Naive thymus-derived CD8-positive, alpha-beta T cell (primary cell): Measurements from ENCODE around the gene METTL9. TPM values are rescaled to one million over a fixed set of nuclear protein-coding genes. Genes with fewer than 3 reads are reported as not detected.
"Not testable (repeated sequence)": the region's sequence is repeated elsewhere in the genome, so short reads cannot be mapped to it uniquely, and the experiment has no call there.

Source experiments
- ATAC-seq, 2 donors: fragments of 150-1000 bp; cut with Tn5 transposase in 1 of 2; sonication (Bioruptor Pico), chemical (Tn5 transposase) in 1 of 2; 1 replicate in 1 of 2; 2 replicates in 1 of 2; pipeline ENCODE4 v1.10.0; 2021; ENCODE audit warnings: mild to moderate bottlenecking in 2 of 2, moderate library complexity in 2 of 2
- POLR2A ChIA-PET: fragments of 350-600 bp; sonication (Branson Sonifier 250); formaldehyde crosslinking; loops from one replicate; lab custom pipeline; 2021; ENCODE audit warnings: antibody characterized with exemption; lab: Charles Lee
- DNase-seq, 10 donors: peaks; one replicate each; pipeline versions ENCODE4 v3.0.0 to v3.0.0-alpha.2; 2020 to 2022
- H3K27ac Mint-ChIP-seq, 10 donors: one replicate each; pipeline ENCODE4 v1.8.0; 2020 to 2022; ENCODE audit warnings: mild to moderate bottlenecking in 10 of 10, mixed read lengths in 10 of 10, moderate library complexity in 4 of 10, inconsistent platforms in 1 of 10
- H3K27me3 Mint-ChIP-seq, 5 donors: one replicate each; pipeline ENCODE4 v1.8.0; 2021 to 2022; ENCODE audit warnings: mixed read lengths in 5 of 5
- H3K36me3 Mint-ChIP-seq, 3 donors: one replicate each; pipeline ENCODE4 v1.8.0; 2020 to 2022; ENCODE audit warnings: mixed read lengths in 3 of 3, mild to moderate bottlenecking in 2 of 3, inconsistent platforms in 1 of 3
- H3K4me1 Mint-ChIP-seq, 4 donors: one replicate each; pipeline ENCODE4 v1.8.0; 2021 to 2022; ENCODE audit warnings: mixed read lengths in 4 of 4
- H3K4me3 Mint-ChIP-seq, 10 donors: one replicate each; pipeline ENCODE4 v1.8.0; 2020 to 2022; ENCODE audit warnings: mild to moderate bottlenecking in 10 of 10, mixed read lengths in 10 of 10, moderate library complexity in 6 of 10, inconsistent platforms in 1 of 10
- H3K9me3 Mint-ChIP-seq, 9 donors: one replicate each; pipeline ENCODE4 v1.8.0; 2020 to 2022; ENCODE audit warnings: mixed read lengths in 9 of 9, mild to moderate bottlenecking in 3 of 9, inconsistent platforms in 1 of 9, moderate library complexity in 1 of 9
- polyA plus RNA-seq, 3 donors: library from polyadenylated mRNA; unstranded; fragments of 300-500 nt; fragmentation: Illumina TruSeq; gene quantifications; one replicate each; pipeline ENCODE4 v1.2.3, GENCODE V29; 2021
- total RNA-seq, 8 experiments: library from RNA in 2 of 8; stranded (reverse) in 2 of 8; gene quantifications; one replicate each; pipeline ENCODE4 v1.2.3 and lab custom pipeline; 2021 to 2026

Gene METTL9
- total RNA-seq, result 10 to 100 TPM; 80.9 to 81.7 TPM
- 100 to 1,000 TPM; 100 to 156 (median 117) TPM for polyA plus RNA-seq
- total RNA-seq (lab: John Stamatoyannopoulos, UW), result 89.6 to 143 (median 95.4) reads per million in 6 experiments

- H3K4me3 Mint-ChIP-seq, result peak within 1 kb of the TSS; percentile 87 to 96 (median 93)
- ATAC-seq (peak; percentile 89 to 90), DNase-seq (peak; percentile 90 to 97 (median 94))
- H3K9me3 Mint-ChIP-seq, result no peaks in the 10 kb centered on the region
- peak within 1 kb of the TSS; percentile 92 to 99 (median 96) for H3K27ac Mint-ChIP-seq
- H3K4me1 Mint-ChIP-seq, result peaks cover 27 to 66% (median 64%) of the 10 kb centered on the region in 4 donors
- no peaks in the 10 kb centered on the region for H3K27me3 Mint-ChIP-seq
- POLR2A ChIA-PET, result interaction anchor here (0.5 to 4.8 kb wide), 8 partner anchors 10 to 1925 kb away, joined by 3 to 40 read pairs (median 3); no protein-coding TSS in a partner anchor
- H3K36me3 Mint-ChIP-seq, result peaks cover 0 to 3% (median 0%) of the 10 kb centered on the region in 3 donors
Observed at GRCh38 chr16:21599122-21600030, at the start of gene METTL9. METTL9 (plus strand) TSS chr16:21599577; CDS start chr16:21599734, 157 bp downstream.

GRCh38 chr16:21549975-21550374 lies 49.4 kb upstream of the METTL9 start:
- DNase-seq, result peak in 1 of 10 donors; percentile 51
- H3K9me3 Mint-ChIP-seq, H3K27me3 Mint-ChIP-seq, POLR2A ChIA-PET, H3K27ac Mint-ChIP-seq, H3K36me3 Mint-ChIP-seq, ATAC-seq, H3K4me3 Mint-ChIP-seq: not testable (repeated sequence)
- peaks cover 5 to 15% (median 6%) of the 10 kb centered on the region in 4 donors for H3K4me1 Mint-ChIP-seq

GRCh38 chr16:21550435-21550834 lies 48.9 kb upstream of the METTL9 start:
- ATAC-seq, POLR2A ChIA-PET, H3K4me3 Mint-ChIP-seq, H3K36me3 Mint-ChIP-seq, H3K9me3 Mint-ChIP-seq, H3K27me3 Mint-ChIP-seq, H3K27ac Mint-ChIP-seq, DNase-seq: not testable (repeated sequence)
- peaks cover 5 to 16% (median 8%) of the 10 kb centered on the region in 4 donors for H3K4me1 Mint-ChIP-seq

- POLR2A ChIA-PET, H3K27me3 Mint-ChIP-seq, H3K4me3 Mint-ChIP-seq, H3K27ac Mint-ChIP-seq, H3K9me3 Mint-ChIP-seq, ATAC-seq, H3K36me3 Mint-ChIP-seq: not testable (repeated sequence)
- DNase-seq, result peak in 1 of 10 donors; percentile 42
- peaks cover 5 to 16% (median 8%) of the 10 kb centered on the region in 4 donors for H3K4me1 Mint-ChIP-seq
Observed at GRCh38 chr16:21551076-21551475, 48.3 kb upstream of the METTL9 start.

GRCh38 chr16:21551600-21551999 lies 47.8 kb upstream of the METTL9 start:
- H3K4me3 Mint-ChIP-seq, H3K36me3 Mint-ChIP-seq, H3K9me3 Mint-ChIP-seq, H3K27ac Mint-ChIP-seq, ATAC-seq, POLR2A ChIA-PET, H3K27me3 Mint-ChIP-seq: not testable (repeated sequence)
- H3K4me1 Mint-ChIP-seq, result peaks cover 5 to 16% (median 8%) of the 10 kb centered on the region in 4 donors
- peak in 1 of 10 donors; percentile 43 for DNase-seq

GRCh38 chr16:21553481-21554296 lies 45.7 kb upstream of the METTL9 start:
- Mint-ChIP-seq H3K4me3 (peak overlapping the region in 5 of 10 donors; percentile 3 to 18 (median 12)), H3K27me3 (peaks cover 0 to 12% (median 0%) of the 10 kb centered on the region in 5 donors), H3K4me1 (peaks cover 5 to 16% (median 8%) of the 10 kb centered on the region in 4 donors), H3K27ac (peak overlapping the region in 2 of 10 donors; percentile 48 to 61)
- not testable (repeated sequence) for H3K36me3 Mint-ChIP-seq, H3K9me3 Mint-ChIP-seq, ATAC-seq
- DNase-seq, result peak in 1 of 10 donors; percentile 56
- POLR2A ChIA-PET, result interaction anchor here (0.7 kb wide), 1 partner anchor 397 kb away, joined by 6 read pairs; no protein-coding TSS in a partner anchor

GRCh38 chr16:21554795-21555585 lies 44.4 kb upstream of the METTL9 start:
- no peaks in the 10 kb centered on the region for H3K9me3 Mint-ChIP-seq
- no peaks in the 10 kb centered on the region for H3K36me3 Mint-ChIP-seq
- peaks cover 0 to 12% (median 0%) of the 10 kb centered on the region in 5 donors for H3K27me3 Mint-ChIP-seq
- peaks cover 5 to 16% (median 8%) of the 10 kb centered on the region in 4 donors for H3K4me1 Mint-ChIP-seq
- peak overlapping the region in 8 of 10 donors; percentile 47 to 83 (median 77) for H3K27ac Mint-ChIP-seq
- peak overlapping the region; percentile 56 to 83 (median 70) for H3K4me3 Mint-ChIP-seq
- ATAC-seq, result peak; percentile 98 to 99
- peak; percentile 80 to 93 (median 89) for DNase-seq
- POLR2A ChIA-PET, result interaction anchor here (0.7 kb wide), 1 partner anchor 398 kb away, joined by 6 read pairs; no protein-coding TSS in a partner anchor

GRCh38 chr16:21555621-21556020 lies 43.8 kb upstream of the METTL9 start:
- peaks cover 5 to 16% (median 8%) of the 10 kb centered on the region in 4 donors for H3K4me1 Mint-ChIP-seq
- ATAC-seq, H3K9me3 Mint-ChIP-seq, POLR2A ChIA-PET, H3K36me3 Mint-ChIP-seq, H3K4me3 Mint-ChIP-seq: not testable (repeated sequence)
- H3K27ac Mint-ChIP-seq, result peak overlapping the region in 2 of 10 donors; percentile 47 to 58
- peak in 1 of 10 donors; percentile 48 for DNase-seq
- H3K27me3 Mint-ChIP-seq, result peaks cover 0 to 12% (median 0%) of the 10 kb centered on the region in 5 donors

- H3K36me3 Mint-ChIP-seq, H3K27ac Mint-ChIP-seq, ATAC-seq, H3K9me3 Mint-ChIP-seq, POLR2A ChIA-PET, H3K4me3 Mint-ChIP-seq: not testable (repeated sequence)
- H3K27me3 Mint-ChIP-seq, result peaks cover 0 to 12% (median 0%) of the 10 kb centered on the region in 5 donors
- H3K4me1 Mint-ChIP-seq, result peaks cover 5 to 16% (median 8%) of the 10 kb centered on the region in 4 donors
- DNase-seq, result peak in 1 of 10 donors; percentile 13
Observed at GRCh38 chr16:21556026-21556595, 43.3 kb upstream of the METTL9 start.

GRCh38 chr16:21556651-21557241 lies 42.6 kb upstream of the METTL9 start:
- ATAC-seq, H3K4me3 Mint-ChIP-seq, H3K9me3 Mint-ChIP-seq, H3K27ac Mint-ChIP-seq, H3K36me3 Mint-ChIP-seq, POLR2A ChIA-PET: not testable (repeated sequence)
- Mint-ChIP-seq H3K4me1 (peaks cover 5 to 16% (median 8%) of the 10 kb centered on the region in 4 donors), H3K27me3 (peaks cover 0 to 12% (median 0%) of the 10 kb centered on the region in 5 donors)
- peak in 1 of 10 donors; percentile 6 for DNase-seq

- Mint-ChIP-seq H3K4me3 (no peak overlapping the region), H3K9me3 (no peaks in the 10 kb centered on the region), H3K27me3 (peaks cover 0 to 5% (median 0%) of the 10 kb centered on the region in 5 donors), H3K27ac (no peak overlapping the region), H3K4me1 (peaks cover 0 to under 1% (median 0%) of the 10 kb centered on the region in 4 donors), H3K36me3 (no peaks in the 10 kb centered on the region)
- ATAC-seq (no peak), DNase-seq (no peak)
- POLR2A ChIA-PET, result no interaction called here
Observed at GRCh38 chr16:21560462-21560861, 38.9 kb upstream of the METTL9 start.
